ENCODE data around the gene ASL. TPM values are rescaled to one million over a fixed set of nuclear protein-coding genes. Genes with fewer than 3 reads are reported as not detected.

The ASL gene
- total and polyA plus RNA-seq, 9 of the 15 experiments (the other 6 are each of a cell fraction or from before 2014, with no cell fraction given): 2.6 to 67.0 (median 33.3) TPM

DNA sequence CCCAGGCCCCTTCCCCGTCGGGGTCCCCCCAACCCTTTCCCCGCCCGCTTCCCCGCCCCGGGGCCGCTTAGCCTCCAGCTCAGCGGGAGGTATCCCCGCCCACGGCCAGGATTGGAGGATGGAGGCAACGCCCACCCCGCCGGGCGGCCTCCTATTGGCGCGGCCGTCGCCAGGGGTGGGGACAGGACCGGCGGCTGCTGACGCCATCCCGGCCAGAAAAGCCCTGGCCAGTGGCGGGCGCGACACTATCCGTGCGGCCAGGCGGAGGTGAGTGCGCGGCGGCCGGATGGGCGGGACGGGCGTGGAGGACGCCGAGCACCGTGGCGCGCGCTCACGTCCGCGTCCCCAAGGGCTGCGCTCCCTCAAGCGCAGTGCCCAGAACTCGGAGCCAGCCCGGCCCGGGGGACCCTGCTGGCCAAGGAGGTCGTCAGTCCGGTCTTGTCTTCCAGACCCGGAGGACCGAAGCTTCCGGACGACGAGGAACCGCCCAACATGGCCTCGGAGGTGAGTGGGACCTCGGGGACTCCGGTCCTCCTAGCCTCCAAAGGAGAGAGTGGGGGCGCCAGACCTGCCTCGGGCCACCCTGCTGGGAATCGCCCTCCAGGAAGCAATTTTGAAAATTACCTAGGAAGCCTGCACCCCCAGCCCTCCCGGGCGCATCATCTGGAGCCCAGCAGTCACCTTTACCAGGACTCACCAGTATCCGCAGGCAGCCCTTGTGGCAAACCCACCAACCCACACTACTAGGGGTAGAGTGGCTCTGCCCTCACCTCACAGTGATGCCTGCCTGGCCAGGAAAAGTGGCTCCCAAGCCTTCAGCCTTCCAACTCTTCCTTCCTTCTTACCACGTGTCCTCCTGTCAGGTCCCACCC is at the start of gene ASL (continued):
- TF ChIP-seq, protein P1, sequence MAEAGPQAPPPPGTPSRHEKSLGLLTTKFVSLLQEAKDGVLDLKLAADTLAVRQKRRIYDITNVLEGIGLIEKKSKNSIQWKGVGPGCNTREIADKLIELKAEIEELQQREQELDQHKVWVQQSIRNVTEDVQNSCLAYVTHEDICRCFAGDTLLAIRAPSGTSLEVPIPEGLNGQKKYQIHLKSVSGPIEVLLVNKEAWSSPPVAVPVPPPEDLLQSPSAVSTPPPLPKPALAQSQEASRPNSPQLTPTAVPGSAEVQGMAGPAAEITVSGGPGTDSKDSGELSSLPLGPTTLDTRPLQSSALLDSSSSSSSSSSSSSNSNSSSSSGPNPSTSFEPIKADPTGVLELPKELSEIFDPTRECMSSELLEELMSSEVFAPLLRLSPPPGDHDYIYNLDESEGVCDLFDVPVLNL (CRISPR knock-in tag; IDR thresholded peaks at IDR 0.05; ENCODE audit: low read depth): no peak
- TF ChIP-seq, protein P2, sequence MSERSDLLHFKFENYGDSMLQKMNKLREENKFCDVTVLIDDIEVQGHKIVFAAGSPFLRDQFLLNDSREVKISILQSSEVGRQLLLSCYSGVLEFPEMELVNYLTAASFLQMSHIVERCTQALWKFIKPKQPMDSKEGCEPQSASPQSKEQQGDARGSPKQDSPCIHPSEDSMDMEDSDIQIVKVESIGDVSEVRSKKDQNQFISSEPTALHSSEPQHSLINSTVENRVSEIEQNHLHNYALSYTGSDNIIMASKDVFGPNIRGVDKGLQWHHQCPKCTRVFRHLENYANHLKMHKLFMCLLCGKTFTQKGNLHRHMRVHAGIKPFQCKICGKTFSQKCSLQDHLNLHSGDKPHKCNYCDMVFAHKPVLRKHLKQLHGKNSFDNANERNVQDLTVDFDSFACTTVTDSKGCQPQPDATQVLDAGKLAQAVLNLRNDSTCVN (CRISPR knock-in tag; IDR thresholded peaks at IDR 0.05): no peak
- no peak for TF ChIP-seq RFX5 (IDR thresholded peaks at IDR 0.05; ENCODE audit: low read depth, low read length)
- no peak for TF ChIP-seq OTX1 (CRISPR knock-in tag; IDR thresholded peaks at IDR 0.05)
- no peak for TF ChIP-seq HSF4 (CRISPR knock-in tag; IDR thresholded peaks at IDR 0.05; ENCODE audit: borderline replicate concordance)
- TF ChIP-seq KLF1 (tag; IDR thresholded peaks at IDR 0.05): peak; percentile 92
- TF ChIP-seq SAP30 (IDR thresholded peaks at IDR 0.05; ENCODE audit: borderline replicate concordance, insufficient read depth, low read depth, low read length, poor library complexity, severe bottlenecking): peak; percentile 92
- peak in 2 of 3 experiments; percentile 44 to 77 for TF ChIP-seq YY1 (IDR thresholded peaks at IDR 0.05; ENCODE audit: borderline replicate concordance in 1 of 3, control insufficient read depth in 1 of 3, extremely low read depth in 1 of 3, insufficient read depth in 3 of 3, insufficient read length in 1 of 3, insufficient replicate concordance in 2 of 3, low read depth in 1 of 3, low read length in 2 of 3)
- TF ChIP-seq, protein P3, sequence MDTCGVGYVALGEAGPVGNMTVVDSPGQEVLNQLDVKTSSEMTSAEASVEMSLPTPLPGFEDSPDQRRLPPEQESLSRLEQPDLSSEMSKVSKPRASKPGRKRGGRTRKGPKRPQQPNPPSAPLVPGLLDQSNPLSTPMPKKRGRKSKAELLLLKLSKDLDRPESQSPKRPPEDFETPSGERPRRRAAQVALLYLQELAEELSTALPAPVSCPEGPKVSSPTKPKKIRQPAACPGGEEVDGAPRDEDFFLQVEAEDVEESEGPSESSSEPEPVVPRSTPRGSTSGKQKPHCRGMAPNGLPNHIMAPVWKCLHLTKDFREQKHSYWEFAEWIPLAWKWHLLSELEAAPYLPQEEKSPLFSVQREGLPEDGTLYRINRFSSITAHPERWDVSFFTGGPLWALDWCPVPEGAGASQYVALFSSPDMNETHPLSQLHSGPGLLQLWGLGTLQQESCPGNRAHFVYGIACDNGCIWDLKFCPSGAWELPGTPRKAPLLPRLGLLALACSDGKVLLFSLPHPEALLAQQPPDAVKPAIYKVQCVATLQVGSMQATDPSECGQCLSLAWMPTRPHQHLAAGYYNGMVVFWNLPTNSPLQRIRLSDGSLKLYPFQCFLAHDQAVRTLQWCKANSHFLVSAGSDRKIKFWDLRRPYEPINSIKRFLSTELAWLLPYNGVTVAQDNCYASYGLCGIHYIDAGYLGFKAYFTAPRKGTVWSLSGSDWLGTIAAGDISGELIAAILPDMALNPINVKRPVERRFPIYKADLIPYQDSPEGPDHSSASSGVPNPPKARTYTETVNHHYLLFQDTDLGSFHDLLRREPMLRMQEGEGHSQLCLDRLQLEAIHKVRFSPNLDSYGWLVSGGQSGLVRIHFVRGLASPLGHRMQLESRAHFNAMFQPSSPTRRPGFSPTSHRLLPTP (IDR thresholded peaks at IDR 0.05; ENCODE audit: borderline replicate concordance, extremely low read depth, insufficient read length): no peak
- TF ChIP-seq NUFIP1 (IDR thresholded peaks at IDR 0.05; ENCODE audit: partially characterized antibody): no peak
- TF ChIP-seq CBFA2T2 (conservative IDR thresholded peaks at IDR 0.05): no peak
- TF ChIP-seq ZNF174 (CRISPR knock-in tag; IDR thresholded peaks at IDR 0.05): no peak
- TF ChIP-seq ZNF695 (CRISPR knock-in tag; IDR thresholded peaks at IDR 0.05): no peak
- TF ChIP-seq ILK (tag; IDR thresholded peaks at IDR 0.05; ENCODE audit: borderline replicate concordance, low read depth): no peak
- TF ChIP-seq RB1 (IDR thresholded peaks at IDR 0.05; ENCODE audit: low read depth): peak; percentile 96
- TF ChIP-seq COPS2 (conservative IDR thresholded peaks at IDR 0.05): no peak
- 0 out of 2 replicates have a peak, but pooled peaks have one; percentile 21 for TF ChIP-seq GTF2A2 (tag; IDR thresholded peaks at IDR 0.05)
- TF ChIP-seq NONO (IDR thresholded peaks at IDR 0.05; ENCODE audit: low read depth in 2 of 2, low read length in 1 of 2): peak; percentile 60 to 97; a peak in 3 of 4 replicates
- no peak for TF ChIP-seq NR2F6 (CRISPR knock-in tag; IDR thresholded peaks at IDR 0.05)
- no peak for TF ChIP-seq ZC3H8 (IDR thresholded peaks at IDR 0.05)
- no peak for TF ChIP-seq ZFP1 (CRISPR knock-in tag; IDR thresholded peaks at IDR 0.05)
- TF ChIP-seq SOX6 (IDR thresholded peaks at IDR 0.05): peak; percentile 26; the same call in 1 of the 2 replicates

All from K562 (cell line).